Measurements from ENCODE around the gene CUL9.

- TF ChIP-seq CTCF (conservative IDR thresholded peaks at IDR 0.05 in 1 of 2, IDR thresholded peaks at IDR 0.05 in 1 of 2; ENCODE audit: extremely low read depth in 1 of 2, insufficient read depth in 1 of 2, low read depth in 1 of 2, low read length in 2 of 2) (no peak), EZH2 (IDR thresholded peaks at IDR 0.05; ENCODE audit: borderline replicate concordance, low read length) (no peak)
Measured at GRCh38 chr6:43213431-43213830, 31.4 kb downstream of the CUL9 start.
